ENCODE measurements around the gene ABLIM1. TPM values are rescaled to one million over a fixed set of nuclear protein-coding genes. Genes with fewer than 3 reads are reported as not detected.

ABLIM1 gene
- total RNA-seq, 2 experiments from 2014 or later, result 91.5 to 97.9 TPM

- ChIA-PET CTCF (interaction anchor here (1.3 kb wide), 1 partner anchor 9 kb away, joined by 4 read pairs; no protein-coding TSS in a partner anchor), POLR2A (no interaction called here)
- H3K36me3 Mint-ChIP-seq (ENCODE audit: low read depth), result no peaks in the 10 kb centered on the region
- DNase-seq, result no peak
- H3K27ac Mint-ChIP-seq, result peak overlapping the region; percentile 10
- peaks cover 10% of the 10 kb centered on the region for H3K4me1 Mint-ChIP-seq
- peaks cover 15% of the 10 kb centered on the region for H3K27me3 Mint-ChIP-seq
- H3K9me3 Mint-ChIP-seq, result peaks cover 5% of the 10 kb centered on the region
- H3K4me3 Mint-ChIP-seq, result no peak overlapping the region
Observed at GRCh38 chr10:114388275-114388674, 269.8 kb downstream of the ABLIM1 start.

GRCh38 chr10:114387784-114388183 is 270.3 kb downstream of the ABLIM1 start:
- DNase-seq, result no peak
- ChIA-PET CTCF (interaction anchor here (0.7 to 1.3 kb wide), 2 partner anchors 10 to 83 kb away, joined by 3 to 4 read pairs; no protein-coding TSS in a partner anchor), POLR2A (interaction anchor here (1.2 kb wide), 1 partner anchor 84 kb away, joined by 3 read pairs; no protein-coding TSS in a partner anchor)
- Mint-ChIP-seq H3K27ac (no peak overlapping the region), H3K27me3 (peaks cover 18% of the 10 kb centered on the region), H3K36me3 (ENCODE audit: low read depth) (no peaks in the 10 kb centered on the region), H3K9me3 (peaks cover 5% of the 10 kb centered on the region), H3K4me1 (peaks cover 10% of the 10 kb centered on the region), H3K4me3 (no peak overlapping the region)

- Mint-ChIP-seq H3K9me3 (peaks cover 5% of the 10 kb centered on the region), H3K27me3 (peaks cover 22% of the 10 kb centered on the region), H3K27ac (no peak overlapping the region), H3K4me1 (peaks cover 10% of the 10 kb centered on the region), H3K4me3 (no peak overlapping the region), H3K36me3 (ENCODE audit: low read depth) (no peaks in the 10 kb centered on the region)
- ChIA-PET POLR2A (interaction anchor here (1.2 kb wide), 1 partner anchor 83 kb away, joined by 3 read pairs; no protein-coding TSS in a partner anchor), CTCF (no interaction called here)
- DNase-seq, result no peak
Observed at GRCh38 chr10:114386452-114386851, 271.6 kb downstream of the ABLIM1 start.

GRCh38 chr10:114385557-114385956 is 272.5 kb downstream of the ABLIM1 start:
- CTCF ChIA-PET, result no interaction called here

GRCh38 chr10:114384601-114385000 is 273.5 kb downstream of the ABLIM1 start:
- peaks cover 10% of the 10 kb centered on the region for H3K4me1 Mint-ChIP-seq
- POLR2A ChIA-PET, result no interaction called here
- CTCF ChIA-PET, result no interaction called here

More at GRCh38 chr10:114385557-114385956, 272.5 kb downstream of the ABLIM1 start:
- DNase-seq, result no peak
- Mint-ChIP-seq H3K9me3 (peaks cover 5% of the 10 kb centered on the region), H3K4me1 (peaks cover 10% of the 10 kb centered on the region), H3K4me3 (no peak overlapping the region), H3K27me3 (peaks cover 26% of the 10 kb centered on the region), H3K36me3 (ENCODE audit: low read depth) (no peaks in the 10 kb centered on the region), H3K27ac (no peak overlapping the region)
- POLR2A ChIA-PET, result no interaction called here

GRCh38 chr10:114384181-114384580 is 273.9 kb downstream of the ABLIM1 start:
- H3K4me1 Mint-ChIP-seq, result peaks cover 10% of the 10 kb centered on the region
- POLR2A ChIA-PET, result no interaction called here
- peaks cover 33% of the 10 kb centered on the region for H3K27me3 Mint-ChIP-seq
- H3K36me3 Mint-ChIP-seq (ENCODE audit: low read depth), result no peaks in the 10 kb centered on the region
- H3K27ac Mint-ChIP-seq, result no peak overlapping the region
- no peak overlapping the region for H3K4me3 Mint-ChIP-seq
- CTCF ChIA-PET, result no interaction called here
- no peak for DNase-seq
- peaks cover 3% of the 10 kb centered on the region for H3K9me3 Mint-ChIP-seq

More at GRCh38 chr10:114384601-114385000, 273.5 kb downstream of the ABLIM1 start:
- H3K36me3 Mint-ChIP-seq (ENCODE audit: low read depth), result no peaks in the 10 kb centered on the region
- H3K9me3 Mint-ChIP-seq, result peaks cover 3% of the 10 kb centered on the region
- H3K4me3 Mint-ChIP-seq, result no peak overlapping the region
- peaks cover 32% of the 10 kb centered on the region for H3K27me3 Mint-ChIP-seq
- no peak for DNase-seq
- H3K27ac Mint-ChIP-seq, result no peak overlapping the region

Other genes with a start within 250 kb of the ABLIM1 start
- gene FHIP2A, start 163.5 kb upstream of the ABLIM1 start, total RNA-seq, result 10 to 100 TPM; 34.3 to 39.2 TPM